Hepatocyte (in vitro differentiated cells): Measurements from ENCODE around the gene CGB2. TPM values are rescaled to one million over a fixed set of nuclear protein-coding genes. Genes with fewer than 3 reads are reported as not detected.
"Not testable (repeated sequence)": the region's sequence is repeated elsewhere in the genome, so short reads cannot be mapped to it uniquely, and the experiment has no call there.

Experiments used
- DNase-seq: peaks from one replicate; pipeline ENCODE4 v3.0.0-alpha.2; 2016; ENCODE audit warnings: low spot score
- H2AFZ ChIP-seq: fragments of 200-600 bp; sonication (generic); 2 replicates; pipeline ENCODE4 v1.6.0; 2016; ENCODE audit warnings: antibody characterized with exemption, mild to moderate bottlenecking
- H3K27ac ChIP-seq: fragments of 200-600 bp; sonication (generic); 2 replicates; pipeline ENCODE4 v1.5.1; 2016; ENCODE audit warnings: mild to moderate bottlenecking
- H3K27me3 ChIP-seq: fragments of 200-600 bp; sonication (generic); 2 replicates; pipeline ENCODE4 v1.6.1; 2016
- H3K36me3 ChIP-seq: fragments of 200-600 bp; sonication (generic); replicated peaks from 2 replicates; pipeline ENCODE4 v1.5.1; 2016; ENCODE audit warnings: low read depth; ENCODE audit not compliant: insufficient read depth
- H3K4me1 ChIP-seq: fragments of 200-600 bp; sonication (generic); 2 replicates; pipeline ENCODE4 v1.5.1; 2016; ENCODE audit warnings: mild to moderate bottlenecking, moderate library complexity; ENCODE audit not compliant: insufficient read depth
- H3K4me2 ChIP-seq: fragments of 200-600 bp; sonication (generic); 2 replicates; pipeline ENCODE4 v1.6.0; 2016
- H3K4me3 ChIP-seq: fragments of 200-600 bp; sonication (generic); 2 replicates; pipeline ENCODE4 v1.5.1; 2016; ENCODE audit warnings: mild to moderate bottlenecking
- H3K79me2 ChIP-seq: fragments of 200-600 bp; sonication (generic); 2 replicates; pipeline ENCODE4 v1.6.0; 2017; ENCODE audit warnings: mild to moderate bottlenecking
- H3K9me2 ChIP-seq: fragments of 200-600 bp; sonication (generic); replicated peaks from 2 replicates; pipeline ENCODE4 v1.6.0; 2017; ENCODE audit warnings: mild to moderate bottlenecking; ENCODE audit not compliant: insufficient read depth
- H3K9me3 ChIP-seq: fragments of 200-600 bp; sonication (generic); 2 replicates; pipeline ENCODE4 v1.5.1; 2016; ENCODE audit warnings: low read depth, mild to moderate bottlenecking
- H4K20me1 ChIP-seq: fragments of 200-600 bp; sonication (generic); 2 replicates; pipeline ENCODE4 v1.6.0; 2016; ENCODE audit warnings: mild to moderate bottlenecking; ENCODE audit not compliant: insufficient read depth, poor library complexity, severe bottlenecking
- EZH2phosphoT487 ChIP-seq: fragments of 200-600 bp; sonication (generic); IDR thresholded peaks from one replicate; pipeline ENCODE4 v1.6.1; 2018; ENCODE audit warnings: antibody characterized with exemption, mild to moderate bottlenecking, low read depth, moderate library complexity; ENCODE audit not compliant: unreplicated experiment, severe bottlenecking
- WGBS: methylation state at CpG from one replicate; pipeline ENCODE4 v1.1.6; 2016; ENCODE audit warnings: low lambda C conversion rate; ENCODE audit errors: missing lambda C conversion rate; 5-methylcytosine and 5-hydroxymethylcytosine counted together
- polyA plus RNA-seq: library from polyadenylated mRNA; unstranded; fragments of >200 nt; fragmentation: Nextera tagmentation; extraction: Ambion mirVana; gene quantifications from 2 replicates; pipeline ENCODE4 v1.2.1, GENCODE V29; 2016
- total RNA-seq: library from RNA; depleted of rRNA; stranded (reverse); fragments of >200 nt; gene quantifications from 2 replicates; pipeline ENCODE4 v1.2.3, GENCODE V29; 2014
- TF ChIP-seq, protein P1 (sequence below): fragments of 200-600 bp; sonication (generic); IDR thresholded peaks from 2 replicates; pipeline ENCODE4 v1.5.1; 2016; ENCODE audit warnings: antibody characterized with exemption, mild to moderate bottlenecking; ENCODE audit not compliant: poor library complexity

CGB2 gene
- total and polyA plus RNA-seq, 2 experiments from 2014 or later: not detected

DNA sequence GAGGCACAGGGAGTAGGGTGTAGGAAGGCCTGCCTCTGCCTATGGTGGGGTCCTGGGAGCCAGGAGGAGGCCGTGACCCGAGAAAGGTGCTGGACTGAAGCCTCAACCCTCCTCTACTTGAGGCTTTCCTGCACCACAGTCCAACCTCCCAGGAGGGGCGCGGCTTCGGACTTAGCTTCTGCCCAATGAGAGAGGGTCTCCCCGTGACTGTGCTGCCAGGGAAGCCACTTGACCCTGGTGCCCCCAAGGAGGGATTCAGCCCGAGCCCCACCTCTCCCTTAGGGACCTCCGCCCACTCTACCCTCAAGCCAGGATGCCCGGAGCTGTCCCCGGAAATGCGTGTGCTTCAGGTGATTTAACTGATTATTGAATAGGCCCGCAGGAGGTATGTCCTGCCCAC, 17.3 kb downstream of the CGB2 start, which contains the start of gene CGB8:
CGB8 (minus strand) TSS at position 101 of the 400 bp plus-strand sequence. CDS start 372 bp downstream, outside the sequence.
- H3K4me2 ChIP-seq, H3K4me3 ChIP-seq, H2AFZ ChIP-seq, H3K9me3 ChIP-seq, H3K9me2 ChIP-seq, H3K36me3 ChIP-seq, H3K79me2 ChIP-seq, DNase-seq, H3K27ac ChIP-seq, H3K27me3 ChIP-seq, H4K20me1 ChIP-seq, H3K4me1 ChIP-seq: not testable (repeated sequence)
- WGBS: 83% methylated on average over 11 of the region's 12 CpGs

DNA sequence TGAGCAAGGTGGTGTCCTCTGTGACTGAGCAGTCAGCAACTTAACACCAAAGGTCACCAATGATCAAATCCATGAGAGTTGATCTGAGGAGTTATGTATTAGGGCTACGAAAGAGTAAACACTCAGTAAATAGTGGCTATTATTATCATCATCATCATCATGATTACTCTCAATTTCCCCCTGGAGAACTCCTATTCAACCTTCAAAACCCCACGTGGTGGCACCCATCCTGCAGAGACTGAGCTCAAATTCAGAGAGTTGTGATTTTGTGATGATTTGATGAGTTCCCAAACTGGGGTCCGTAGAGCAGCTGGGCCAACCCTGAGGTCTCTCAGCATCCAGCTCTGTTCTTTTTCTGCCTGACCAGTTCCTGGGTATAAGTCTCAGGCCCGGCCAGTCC, 18.1 kb downstream of the CGB2 start:
- not testable (repeated sequence) for H4K20me1 ChIP-seq, H3K4me2 ChIP-seq, H3K9me2 ChIP-seq, H3K4me3 ChIP-seq, H3K36me3 ChIP-seq, H2AFZ ChIP-seq, H3K9me3 ChIP-seq, DNase-seq, H3K79me2 ChIP-seq, H3K4me1 ChIP-seq, H3K27me3 ChIP-seq, H3K27ac ChIP-seq
- WGBS: 70% methylated on average over 2 of the region's 4 CpGs

DNA sequence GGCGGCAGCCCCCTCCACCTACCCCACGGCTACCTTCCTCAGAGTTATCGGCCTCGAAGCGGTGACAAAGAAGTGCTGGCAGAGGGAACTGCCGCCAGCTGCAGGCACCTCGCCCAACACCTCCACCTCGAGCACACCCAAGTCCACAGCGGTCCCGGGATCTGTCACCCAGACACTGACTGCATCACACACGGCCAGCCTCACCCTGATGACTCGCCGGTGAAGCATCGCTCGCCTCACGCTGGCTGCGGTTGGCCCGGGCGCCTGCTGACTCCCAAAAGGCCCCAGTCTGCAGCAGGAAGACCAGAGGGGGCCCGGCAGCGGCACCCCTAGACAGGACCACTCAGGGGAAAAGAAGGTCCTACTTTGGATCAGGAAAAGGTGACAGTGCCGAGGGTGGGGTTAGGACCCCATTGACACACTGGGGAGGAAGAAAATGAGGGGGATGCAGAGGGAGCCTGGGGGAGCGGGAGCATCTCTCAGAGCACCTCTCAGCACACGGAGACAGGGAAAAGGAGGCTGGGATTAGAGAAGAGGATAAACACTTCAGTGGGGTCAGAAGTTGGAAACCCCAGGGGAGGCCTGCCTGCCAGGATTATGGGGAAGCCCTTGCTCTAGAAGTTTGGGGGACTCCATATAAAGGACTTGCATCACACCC, 18.8 kb downstream of the CGB2 start:
- H3K4me1 ChIP-seq, H3K27me3 ChIP-seq, H3K79me2 ChIP-seq, H3K36me3 ChIP-seq, H3K9me3 ChIP-seq, H3K4me3 ChIP-seq, H3K4me2 ChIP-seq, H3K9me2 ChIP-seq, H3K27ac ChIP-seq, H4K20me1 ChIP-seq, DNase-seq, H2AFZ ChIP-seq: not testable (repeated sequence)
- WGBS: 75% methylated on average over 24 of the region's 24 CpGs

DNA sequence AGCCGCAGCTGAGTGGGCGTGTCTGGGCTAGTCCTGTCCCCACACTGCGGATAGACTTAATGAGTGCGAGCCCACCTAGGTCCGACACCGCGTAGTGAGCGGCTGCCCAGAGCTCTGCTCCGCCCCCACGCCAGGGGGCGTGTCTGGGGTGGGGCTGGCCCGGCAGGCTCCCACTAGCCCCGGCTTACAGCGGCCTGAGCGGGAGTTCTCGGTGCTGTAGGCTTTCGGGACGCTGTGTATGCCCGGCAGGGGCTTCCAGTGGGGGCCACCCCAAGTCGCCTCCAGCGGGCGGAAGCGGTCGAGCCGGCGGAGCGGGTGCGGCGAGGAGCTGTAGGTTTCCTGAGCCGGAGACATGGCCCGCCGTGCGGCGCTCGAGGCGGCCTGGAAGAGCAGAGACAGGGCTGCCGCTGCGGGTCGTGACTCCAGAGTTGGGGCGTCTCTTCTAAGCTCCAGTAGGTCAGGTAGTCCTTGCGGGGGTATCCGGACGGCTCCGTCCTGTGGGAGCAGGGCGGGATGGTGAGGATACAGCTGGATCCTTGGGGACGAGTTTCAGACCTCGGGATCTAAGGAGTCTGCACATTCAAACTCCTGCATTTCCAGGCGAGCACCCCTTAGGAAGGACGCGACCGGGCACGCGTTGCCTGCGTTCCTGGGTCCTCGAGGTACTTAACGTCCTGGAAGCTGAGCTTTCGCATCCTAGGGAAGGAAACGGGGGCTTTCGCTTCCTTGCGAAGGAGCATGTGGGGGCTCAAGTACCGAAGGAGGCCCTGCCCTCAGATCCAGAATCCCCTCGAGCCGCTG, 24.6 kb downstream of the CGB2 start:
- Histone ChIP-seq H3K4me2 (peak overlapping the region; percentile 99), H3K27ac (no peak overlapping the region), H3K27me3 (peaks cover 9% of the 10 kb centered on the region), H4K20me1 (no peaks in the 10 kb centered on the region), H3K36me3 (no peaks in the 10 kb centered on the region), H3K4me1 (peaks cover 17% of the 10 kb centered on the region), H2AFZ (peak overlapping the region; percentile 94), H3K9me2 (no peaks in the 10 kb centered on the region), H3K79me2 (no peaks in the 10 kb centered on the region), H3K9me3 (no peaks in the 10 kb centered on the region), H3K4me3 (peak overlapping the region; percentile 65)
- DNase-seq: peak; percentile 74
- whole genome bisulfite sequencing: 4% methylated on average over 63 of the region's 63 CpGs
- TF ChIP-seq EZH2phosphoT487: no peak
- TF ChIP-seq, protein P1, sequence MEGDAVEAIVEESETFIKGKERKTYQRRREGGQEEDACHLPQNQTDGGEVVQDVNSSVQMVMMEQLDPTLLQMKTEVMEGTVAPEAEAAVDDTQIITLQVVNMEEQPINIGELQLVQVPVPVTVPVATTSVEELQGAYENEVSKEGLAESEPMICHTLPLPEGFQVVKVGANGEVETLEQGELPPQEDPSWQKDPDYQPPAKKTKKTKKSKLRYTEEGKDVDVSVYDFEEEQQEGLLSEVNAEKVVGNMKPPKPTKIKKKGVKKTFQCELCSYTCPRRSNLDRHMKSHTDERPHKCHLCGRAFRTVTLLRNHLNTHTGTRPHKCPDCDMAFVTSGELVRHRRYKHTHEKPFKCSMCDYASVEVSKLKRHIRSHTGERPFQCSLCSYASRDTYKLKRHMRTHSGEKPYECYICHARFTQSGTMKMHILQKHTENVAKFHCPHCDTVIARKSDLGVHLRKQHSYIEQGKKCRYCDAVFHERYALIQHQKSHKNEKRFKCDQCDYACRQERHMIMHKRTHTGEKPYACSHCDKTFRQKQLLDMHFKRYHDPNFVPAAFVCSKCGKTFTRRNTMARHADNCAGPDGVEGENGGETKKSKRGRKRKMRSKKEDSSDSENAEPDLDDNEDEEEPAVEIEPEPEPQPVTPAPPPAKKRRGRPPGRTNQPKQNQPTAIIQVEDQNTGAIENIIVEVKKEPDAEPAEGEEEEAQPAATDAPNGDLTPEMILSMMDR: peak; percentile 40

DNA sequence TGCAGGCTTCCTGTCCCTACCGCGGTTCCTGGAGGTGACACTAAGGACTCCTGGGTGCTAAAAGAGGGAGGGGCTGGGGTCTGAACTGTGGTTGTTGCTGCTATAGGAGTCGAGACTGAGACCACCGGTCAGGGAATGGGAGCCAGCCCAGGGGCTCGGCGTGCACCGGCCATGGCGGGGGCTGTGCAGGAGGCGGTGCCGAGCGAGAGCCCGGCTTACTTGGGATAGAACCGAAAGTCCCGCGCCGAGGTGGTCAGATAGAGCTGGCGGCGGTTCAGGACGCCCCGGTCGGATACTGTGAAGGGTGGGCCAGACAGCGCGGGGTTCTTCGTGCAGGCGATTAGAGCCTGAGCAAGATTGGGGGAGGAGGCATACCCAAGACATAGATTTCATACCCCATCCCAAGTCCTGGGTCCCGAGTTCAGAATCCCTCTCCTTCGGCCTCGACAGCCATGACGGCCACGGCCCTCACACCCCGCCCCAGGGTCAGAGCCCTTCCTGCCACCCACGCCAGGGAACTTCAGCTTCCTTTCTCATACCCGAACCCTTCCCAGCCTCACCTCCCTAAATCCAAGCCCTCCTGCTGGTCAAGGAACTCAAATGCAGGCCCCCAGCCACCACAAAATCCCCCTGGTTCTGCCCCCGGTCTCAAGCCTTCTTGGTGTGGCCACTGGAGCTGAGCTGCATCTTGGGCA, 25.4 kb downstream of the CGB2 start:
- not testable (repeated sequence) for H3K9me3 ChIP-seq, DNase-seq, H3K79me2 ChIP-seq, H3K9me2 ChIP-seq, H3K27ac ChIP-seq, H3K4me3 ChIP-seq, H3K36me3 ChIP-seq, H3K27me3 ChIP-seq, H4K20me1 ChIP-seq, H2AFZ ChIP-seq
- 37% methylated on average over 34 of the region's 34 CpGs for WGBS
- Histone ChIP-seq H3K4me1 (peaks cover 17% of the 10 kb centered on the region), H3K4me2 (peak overlapping the region; percentile 99)
